HG03175 (cell line): ENCODE data around the gene TTBK1.

Experiments used
- ATAC-seq: cut with Tn5 transposase; IDR thresholded peaks from one replicate; pipeline ENCODE4 v1.9.1; 2021; ENCODE audit warnings: mild to moderate bottlenecking, moderate library complexity; ENCODE audit not compliant: unreplicated experiment

Gene TTBK1

DNA sequence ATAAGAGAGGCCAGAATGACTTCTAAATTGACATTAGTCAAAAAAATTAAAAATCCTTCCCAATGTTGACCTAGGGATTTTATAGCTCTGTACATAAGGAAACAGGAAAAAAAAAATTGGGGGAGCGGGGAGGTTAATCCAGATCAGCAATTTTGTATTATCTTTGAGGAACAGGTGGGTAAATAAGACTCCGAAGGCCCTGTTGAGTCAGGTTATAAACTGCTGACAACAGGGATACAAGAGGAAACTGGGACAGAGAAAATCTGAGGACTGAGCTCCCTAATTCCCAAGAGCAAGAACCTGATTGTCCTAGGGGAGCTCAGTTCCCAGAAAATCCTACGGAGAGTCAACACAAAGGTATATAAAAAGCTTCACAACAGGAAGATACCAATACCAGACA is 92.2 kb downstream of the TTBK1 start:
- ATAC-seq = no peak

DNA sequence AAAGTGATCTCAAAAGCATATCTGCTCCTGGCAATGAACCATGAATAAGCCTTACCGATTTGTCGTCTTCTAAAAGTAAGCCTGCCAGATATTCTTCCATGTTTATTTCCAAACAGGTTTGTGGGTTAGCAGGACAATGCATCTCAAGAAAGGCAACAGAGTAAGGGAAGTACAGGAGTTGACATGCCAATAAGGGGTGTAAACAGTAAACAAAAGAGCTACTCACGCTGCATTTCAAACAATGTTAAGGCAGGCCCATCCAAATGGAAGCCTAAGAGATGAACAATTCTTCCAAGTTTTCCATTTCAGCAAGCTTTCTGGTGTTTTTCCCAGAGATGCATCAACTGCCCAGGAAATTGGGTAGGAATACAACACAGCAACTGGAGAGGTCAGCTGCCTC is 93.1 kb downstream of the TTBK1 start:
- ATAC-seq = no peak
